Kidney (tissue), 14 donors: ENCODE measurements around the gene DVL1. TPM values are rescaled to one million over a fixed set of nuclear protein-coding genes. Genes with fewer than 3 reads are reported as not detected.

Source experiments
- DNase-seq, 5 donors: peaks; one replicate each; pipeline ENCODE4 v3.0.0-alpha.2; 2013 to 2020
- FAIRE-seq: peaks from 2 replicates; lab custom pipeline; 2012; peaks lifted over from hg19 to GRCh38; lab: Jason Lieb, UNC
- H3K27ac ChIP-seq, 2 donors: one replicate each; pipeline ENCODE4 v1.7.0; 2013; ENCODE audit warnings: low read depth in 2 of 2, low read length in 2 of 2, inconsistent platforms in 1 of 2
- H3K27me3 ChIP-seq: one replicate; pipeline ENCODE4 v1.7.1; 2013; ENCODE audit warnings: low read length, inconsistent platforms; ENCODE audit not compliant: control insufficient read depth, insufficient read depth
- H3K36me3 ChIP-seq, 3 donors: one replicate each; pipeline versions ENCODE4 v1.7.0 to v1.7.1; 2013; ENCODE audit warnings: low read length in 3 of 3, control low read depth in 1 of 3, inconsistent platforms in 1 of 3; ENCODE audit not compliant: insufficient read depth in 3 of 3, control insufficient read depth in 2 of 3
- H3K4me1 ChIP-seq, 3 donors: one replicate each; pipeline versions ENCODE4 v1.7.0 to v1.7.1; 2013; ENCODE audit warnings: low read length in 3 of 3, inconsistent platforms in 1 of 3, low read depth in 1 of 3; ENCODE audit not compliant: control insufficient read depth in 2 of 3, insufficient read depth in 2 of 3
- H3K4me3 ChIP-seq, 3 donors: one replicate each; pipeline versions ENCODE4 v1.7.0 to v1.8.1; 2013; ENCODE audit warnings: low read length in 3 of 3, control low read depth in 1 of 3, inconsistent platforms in 1 of 3
- H3K9ac ChIP-seq, 3 donors: one replicate each; pipeline versions ENCODE4 v1.7.0 to v1.7.1; 2013; ENCODE audit warnings: low read length in 3 of 3, control low read depth in 1 of 3, inconsistent platforms in 1 of 3
- H3K9me3 ChIP-seq, 3 donors: one replicate each; pipeline versions ENCODE4 v1.7.0 to v1.7.1; 2013; ENCODE audit warnings: low read length in 3 of 3, control low read depth in 1 of 3, inconsistent platforms in 1 of 3; ENCODE audit not compliant: control insufficient read depth in 2 of 3, insufficient read depth in 1 of 3
- CTCF ChIP-seq: IDR thresholded peaks from 3 replicates; pipeline ENCODE4 v1.5.1; 2012; ENCODE audit warnings: mild to moderate bottlenecking, moderate library complexity, borderline replicate concordance; ENCODE audit not compliant: insufficient read depth; ENCODE audit errors: extremely low read depth
- intact Hi-C: fragments of 100-400 bp; cut with DNase I; formaldehyde crosslinking; loops from one replicate; pipeline ENCODE4 v1.11.1; 2022
- polyA plus RNA-seq: library from polyadenylated mRNA; stranded (reverse); fragments of 350-450 nt; fragmentation: Illumina TruSeq; extraction: RNeasy Lipid Tissue Mini Kit (QIAGEN cat#74804); gene quantifications from one replicate; pipeline ENCODE4 v1.2.3, GENCODE V29; 2014; ENCODE audit warnings: low read depth, low replicate concordance; ENCODE audit not compliant: insufficient read depth
- total RNA-seq: library from RNA; stranded (reverse); fragmentation: NEBNext Ultra II Directional; extraction: Animal tissue kit (Norgen Biotek cat#: 25700); gene quantifications from one replicate; pipeline ENCODE4 v1.2.1, GENCODE V29; 2021
- donor health status: control.
- donor health status: control.
- donor health status: control.
- donor health status: control.
- donor health status: control.
- donor health status: DM: yes; HTN: yes; CAD: no.
- donor health status: Normal renal cell carcinoma (clear cell type).

Gene DVL1
- total and polyA plus RNA-seq, 2 donors from 2014 or later: 32.5 to 55.0 TPM

DNA sequence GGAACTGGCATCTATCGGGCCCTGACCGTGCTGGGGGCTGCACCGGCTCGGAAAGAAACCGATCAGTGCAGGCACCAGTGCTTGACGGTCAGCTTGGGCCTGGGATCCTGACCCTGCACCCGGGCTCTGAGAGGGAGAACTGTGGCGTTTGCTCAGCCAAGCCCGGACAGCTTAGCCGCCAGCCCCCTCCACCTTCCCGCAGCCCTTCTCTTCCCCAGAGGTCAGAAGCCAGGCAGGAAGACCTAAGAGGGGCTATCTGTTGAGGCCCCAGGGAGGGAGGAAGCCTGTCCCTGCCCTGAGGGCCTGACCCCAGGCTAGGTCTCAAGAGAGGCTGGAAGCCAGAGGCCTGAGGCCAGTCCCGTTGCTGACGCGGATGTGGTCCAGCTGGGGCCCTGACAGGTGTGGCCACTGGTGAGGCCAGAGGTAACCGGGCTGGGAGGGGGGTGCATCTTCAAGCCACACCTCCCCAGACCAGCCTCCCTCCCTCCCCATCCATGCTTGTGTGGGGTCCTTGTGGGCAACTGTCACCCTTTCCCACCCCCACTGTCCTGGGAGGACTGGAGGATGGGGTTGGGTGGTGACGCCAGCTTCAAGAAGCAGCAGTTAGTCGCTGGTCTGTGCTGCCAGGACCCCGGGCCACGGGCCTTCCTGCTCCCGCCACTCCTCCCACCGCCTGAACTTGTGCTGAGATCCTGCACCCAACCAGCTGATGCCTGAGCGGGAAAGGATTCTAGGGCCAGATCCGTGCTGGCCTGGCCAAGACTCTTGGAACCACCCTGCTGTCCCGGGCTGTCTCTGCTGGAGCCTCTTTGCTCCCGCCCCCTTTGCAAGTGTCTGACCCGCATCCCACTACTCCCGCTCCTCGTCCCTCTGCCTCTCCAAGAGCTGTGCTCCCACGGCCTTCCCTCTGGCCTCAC lies 2.6 kb upstream of the DVL1 start:
- peak overlapping the region in 1 of 3 donors; percentile 12 for H3K9ac ChIP-seq
- H3K27ac ChIP-seq: peak overlapping the region in 1 of 2 donors; percentile 48
- no peaks in the 10 kb centered on the region for H3K9me3 ChIP-seq
- H3K4me1 ChIP-seq: peaks cover 0 to 24% (median 0%) of the 10 kb centered on the region in 3 donors
- intact Hi-C loops: no loop called here
- no peak overlapping the region for H3K4me3 ChIP-seq
- FAIRE-seq (no peak), DNase-seq (peak in 2 of 5 donors; percentile 78 to 89)
- no peaks in the 10 kb centered on the region for H3K36me3 ChIP-seq
- H3K27me3 ChIP-seq: no peaks in the 10 kb centered on the region
- no peak for TF ChIP-seq CTCF

DNA sequence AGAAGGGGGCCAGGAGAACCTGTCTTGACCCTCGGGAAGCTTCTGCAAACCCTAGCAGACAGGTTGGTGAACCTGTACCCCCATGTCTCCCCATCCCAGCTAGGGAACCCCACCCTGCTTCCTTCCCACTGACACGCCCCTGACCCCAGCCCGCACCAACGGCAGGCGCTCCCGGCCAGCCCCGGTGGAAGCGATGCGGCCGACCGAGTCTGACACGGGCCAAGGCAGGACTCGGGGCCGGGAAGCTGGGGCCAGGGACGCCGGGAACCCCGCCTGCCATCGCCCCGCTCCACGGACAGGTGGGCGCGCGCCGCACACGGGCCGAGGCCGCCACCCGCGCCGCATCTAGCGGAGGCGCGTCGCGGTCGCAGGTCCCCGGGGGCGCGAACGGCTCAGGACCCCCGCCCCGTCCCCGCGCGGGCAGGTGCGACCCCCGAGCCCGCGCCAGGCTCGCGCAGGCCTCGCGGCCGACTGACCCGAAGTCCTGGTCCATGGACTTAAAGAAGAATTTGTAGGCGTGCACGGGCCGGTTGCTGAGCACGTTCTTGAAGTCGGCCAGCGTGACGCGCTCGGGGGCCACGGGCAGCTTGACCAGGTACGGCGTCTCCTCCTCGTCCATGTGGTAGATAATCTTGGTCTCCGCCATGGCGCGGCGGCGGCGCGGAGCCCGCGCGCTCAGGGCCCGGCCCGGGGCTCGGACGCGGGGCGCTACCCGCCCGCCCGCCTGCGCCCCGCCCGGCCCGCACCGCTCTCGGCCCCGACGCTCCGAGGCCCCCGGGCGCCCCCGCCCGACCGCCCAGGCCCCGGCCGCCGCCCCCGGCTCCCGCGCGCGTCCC lies 580 bp downstream of the DVL1 start:
- H3K27me3 ChIP-seq: no peaks in the 10 kb centered on the region

More for the DNA sequence above, 580 bp downstream of the DVL1 start:
- FAIRE-seq (no peak), DNase-seq (peak in 4 of 5 donors; percentile 46 to 81 (median 72))
- TF ChIP-seq CTCF: peak; percentile 14
- H3K27ac ChIP-seq: peak overlapping the region; percentile 81 to 82
- peak overlapping the region; percentile 61 to 76 (median 70) for H3K4me3 ChIP-seq
- H3K4me1 ChIP-seq: peaks cover 0 to 30% (median 0%) of the 10 kb centered on the region in 3 donors
- no peaks in the 10 kb centered on the region for H3K36me3 ChIP-seq
- intact Hi-C loops: no loop called here
- no peaks in the 10 kb centered on the region for H3K9me3 ChIP-seq
- peak overlapping the region in 2 of 3 donors; percentile 77 to 78 for H3K9ac ChIP-seq
